H9 (cell line): ENCODE results near the gene DHRS13. TPM values are rescaled to one million over a fixed set of nuclear protein-coding genes. Genes with fewer than 3 reads are reported as not detected.

Experiments used
- DNase-seq: peaks from one replicate; pipeline ENCODE4 v3.0.0-alpha.2; 2017
- H2AFZ ChIP-seq: one replicate; pipeline ENCODE4 v1.6.1; 2013; ENCODE audit warnings: mild to moderate bottlenecking, low read length, control low read depth, moderate library complexity
- H2AK5ac ChIP-seq: 2 replicates; pipeline ENCODE4 v1.6.1; 2013; ENCODE audit warnings: low read length, control low read depth, mixed read lengths; ENCODE audit not compliant: insufficient read length
- H2BK120ac ChIP-seq: one replicate; pipeline ENCODE4 v1.6.1; 2013; ENCODE audit warnings: low read depth, mild to moderate bottlenecking, low read length, control low read depth, inconsistent platforms; ENCODE audit not compliant: poor library complexity, severe bottlenecking
- H2BK12ac ChIP-seq: 2 replicates; pipeline ENCODE4 v1.6.1; 2013; ENCODE audit warnings: low read length, control low read depth, mixed read lengths, low read depth; ENCODE audit not compliant: insufficient read length
- H2BK15ac ChIP-seq: 2 replicates; pipeline ENCODE4 v1.6.1; 2013; ENCODE audit warnings: low read depth, low read length, control low read depth
- H2BK20ac ChIP-seq: one replicate; pipeline ENCODE4 v1.6.1; 2013; ENCODE audit warnings: low read depth, mild to moderate bottlenecking, low read length, control low read depth, inconsistent platforms; ENCODE audit not compliant: poor library complexity, severe bottlenecking
- H2BK5ac ChIP-seq: 2 replicates; pipeline ENCODE4 v1.6.1; 2013; ENCODE audit warnings: low read length, control low read depth, mixed read lengths; ENCODE audit not compliant: insufficient read length
- H3K14ac ChIP-seq: 2 replicates; pipeline ENCODE4 v1.6.1; 2013; ENCODE audit warnings: low read length, control low read depth; ENCODE audit not compliant: insufficient read depth
- H3K18ac ChIP-seq: 2 replicates; pipeline ENCODE4 v1.6.1; 2013; ENCODE audit warnings: low read depth, mild to moderate bottlenecking, mixed read lengths, low read length, control low read depth; ENCODE audit not compliant: insufficient read length
- H3K23ac ChIP-seq: 2 replicates; pipeline ENCODE4 v1.6.1; 2013; ENCODE audit warnings: low read length, control low read depth, mixed read lengths, low read depth; ENCODE audit not compliant: insufficient read length
- H3K23me2 ChIP-seq: 2 replicates; pipeline ENCODE4 v1.6.1; 2013; ENCODE audit warnings: low read depth, mild to moderate bottlenecking, mixed read lengths, low read length, control low read depth; ENCODE audit not compliant: insufficient read length, poor library complexity, severe bottlenecking
- H3K27ac ChIP-seq: 2 replicates; pipeline ENCODE4 v1.5.1; 2013; ENCODE audit warnings: low read length, control low read depth, mixed read lengths, low read depth; ENCODE audit not compliant: insufficient read length
- H3K27me3 ChIP-seq: 2 replicates; pipeline ENCODE4 v1.6.1; 2013; ENCODE audit warnings: low read length, control low read depth, inconsistent platforms; ENCODE audit not compliant: insufficient read depth
- H3K4ac ChIP-seq: 2 replicates; pipeline ENCODE4 v1.6.1; 2013; ENCODE audit warnings: low read depth, mild to moderate bottlenecking, control low read depth, inconsistent platforms, low read length, moderate library complexity
- H3K4me1 ChIP-seq: 2 replicates; pipeline ENCODE4 v1.6.1; 2013; ENCODE audit warnings: low read length, control low read depth, inconsistent platforms; ENCODE audit not compliant: insufficient read depth
- H3K4me2 ChIP-seq: 2 replicates; pipeline ENCODE4 v1.6.1; 2013; ENCODE audit warnings: low read length, control low read depth, mixed read lengths; ENCODE audit not compliant: insufficient read length, insufficient read depth
- H3K56ac ChIP-seq: 2 replicates; pipeline ENCODE4 v1.6.1; 2013; ENCODE audit warnings: low read depth, mild to moderate bottlenecking, mixed read lengths, low read length, control low read depth; ENCODE audit not compliant: insufficient read length
- H3K79me1 ChIP-seq: 2 replicates; pipeline ENCODE4 v1.6.1; 2013; ENCODE audit warnings: low read depth, mild to moderate bottlenecking, moderate library complexity, low read length, control low read depth, inconsistent platforms; ENCODE audit not compliant: insufficient read depth, poor library complexity, severe bottlenecking
- H3K79me2 ChIP-seq: 2 replicates; pipeline ENCODE4 v1.6.1; 2013; ENCODE audit warnings: low read length, control low read depth, inconsistent platforms; ENCODE audit not compliant: insufficient read depth
- H3K9ac ChIP-seq: 2 replicates; pipeline ENCODE4 v1.6.1; 2013; ENCODE audit warnings: low read length, control low read depth, mixed read lengths; ENCODE audit not compliant: insufficient read length; ENCODE audit errors: extremely low read depth
- H3K9me3 ChIP-seq: one replicate; pipeline ENCODE4 v1.6.1; 2013; ENCODE audit warnings: low read depth, low read length, inconsistent platforms; ENCODE audit not compliant: control insufficient read depth
- H3T11ph ChIP-seq: one replicate; pipeline ENCODE4 v1.6.1; 2013; ENCODE audit warnings: mild to moderate bottlenecking, low read length, control low read depth, inconsistent platforms
- H4K20me1 ChIP-seq: one replicate; pipeline ENCODE4 v1.6.1; 2013; ENCODE audit not compliant: control insufficient read depth, insufficient read length, insufficient read depth
- H4K5ac ChIP-seq: 2 replicates; pipeline ENCODE4 v1.6.1; 2013; ENCODE audit warnings: low read depth, mild to moderate bottlenecking, mixed read lengths, low read length, control low read depth; ENCODE audit not compliant: insufficient read length
- H4K8ac ChIP-seq: replicated peaks from 2 replicates; pipeline ENCODE4 v1.6.1; 2013; ENCODE audit warnings: low read length, control low read depth, mixed read lengths, low read depth; ENCODE audit not compliant: insufficient read length
- H4K91ac ChIP-seq: 2 replicates; pipeline ENCODE4 v1.6.1; 2013; ENCODE audit warnings: low read depth, mild to moderate bottlenecking, moderate library complexity, mixed read lengths, low read length, control low read depth; ENCODE audit not compliant: insufficient read length
- H3K27ac Mint-ChIP-seq, 3 experiments: 2 replicates in 2 of 3; 3 replicates in 1 of 3; pipeline ENCODE4 v1.8.0; 2020 to 2021; ENCODE audit warnings: mixed read lengths in 3 of 3, mild to moderate bottlenecking in 1 of 3, moderate library complexity in 1 of 3
- H3K27me3 Mint-ChIP-seq: 2 replicates; pipeline ENCODE4 v1.8.0; 2021; ENCODE audit warnings: low read depth, mild to moderate bottlenecking, moderate library complexity, mixed read lengths
- H3K36me3 Mint-ChIP-seq, 3 experiments: 2 replicates in 2 of 3; 3 replicates in 1 of 3; pipeline ENCODE4 v1.8.0; 2020 to 2021; ENCODE audit warnings: low read depth in 3 of 3, mixed read lengths in 3 of 3; ENCODE audit not compliant: insufficient read depth in 1 of 3
- H3K4me1 Mint-ChIP-seq, 2 experiments: 2 replicates each; pipeline ENCODE4 v1.8.0; 2020; ENCODE audit warnings: mixed read lengths in 2 of 2
- H3K4me3 Mint-ChIP-seq, 2 experiments: 2 replicates in 1 of 2; 3 replicates in 1 of 2; pipeline ENCODE4 v1.8.0; 2020 to 2021; ENCODE audit warnings: mild to moderate bottlenecking in 2 of 2, mixed read lengths in 2 of 2, moderate library complexity in 1 of 2
- H3K9me3 Mint-ChIP-seq, 2 experiments: 2 replicates in 1 of 2; 3 replicates in 1 of 2; pipeline ENCODE4 v1.8.0; 2020; ENCODE audit warnings: mild to moderate bottlenecking in 2 of 2, mixed read lengths in 2 of 2, moderate library complexity in 1 of 2
- WGBS: extraction: QIAGEN DNeasy Blood & Tissue Kit; methylation state at CpG from one replicate; pipeline ENCODE4 v1.1.7; 2013; ENCODE audit warnings: missing lambda C conversion rate, low lambda C conversion rate, mixed read lengths; ENCODE audit not compliant: insufficient read length; ENCODE audit errors: extremely low coverage; 5-methylcytosine and 5-hydroxymethylcytosine counted together
- total RNA-seq: library from RNA; stranded (reverse); gene quantifications from 2 replicates; pipeline ENCODE4 v1.2.1, GENCODE V29; 2021
- TF ChIP-seq, protein P1 (sequence below): fragments of 200-600 bp; sonication (generic); conservative IDR thresholded peaks from 3 replicates; pipeline ENCODE4 v1.8.0; 2021; ENCODE audit warnings: antibody characterized with exemption, mild to moderate bottlenecking

DHRS13 gene
- total RNA-seq, 1 experiment from 2014 or later, result 29.6 TPM

GRCh38 chr17:28863953-28864352 is 38.9 kb downstream of the DHRS13 start:
- H3K18ac ChIP-seq, result no peak overlapping the region
- TF ChIP-seq, protein P1, sequence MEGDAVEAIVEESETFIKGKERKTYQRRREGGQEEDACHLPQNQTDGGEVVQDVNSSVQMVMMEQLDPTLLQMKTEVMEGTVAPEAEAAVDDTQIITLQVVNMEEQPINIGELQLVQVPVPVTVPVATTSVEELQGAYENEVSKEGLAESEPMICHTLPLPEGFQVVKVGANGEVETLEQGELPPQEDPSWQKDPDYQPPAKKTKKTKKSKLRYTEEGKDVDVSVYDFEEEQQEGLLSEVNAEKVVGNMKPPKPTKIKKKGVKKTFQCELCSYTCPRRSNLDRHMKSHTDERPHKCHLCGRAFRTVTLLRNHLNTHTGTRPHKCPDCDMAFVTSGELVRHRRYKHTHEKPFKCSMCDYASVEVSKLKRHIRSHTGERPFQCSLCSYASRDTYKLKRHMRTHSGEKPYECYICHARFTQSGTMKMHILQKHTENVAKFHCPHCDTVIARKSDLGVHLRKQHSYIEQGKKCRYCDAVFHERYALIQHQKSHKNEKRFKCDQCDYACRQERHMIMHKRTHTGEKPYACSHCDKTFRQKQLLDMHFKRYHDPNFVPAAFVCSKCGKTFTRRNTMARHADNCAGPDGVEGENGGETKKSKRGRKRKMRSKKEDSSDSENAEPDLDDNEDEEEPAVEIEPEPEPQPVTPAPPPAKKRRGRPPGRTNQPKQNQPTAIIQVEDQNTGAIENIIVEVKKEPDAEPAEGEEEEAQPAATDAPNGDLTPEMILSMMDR, result no peak
- WGBS, result no CpG with 5 or more reads among the region's 1 CpG

More at GRCh38 chr17:28863953-28864352, 38.9 kb downstream of the DHRS13 start:
- H3K23me2 ChIP-seq, result peaks cover 3% of the 10 kb centered on the region
- no peak overlapping the region for H2BK12ac ChIP-seq
- no peak overlapping the region for H4K8ac ChIP-seq
- H3K27ac Mint-ChIP-seq, result no peak overlapping the region
- no peaks in the 10 kb centered on the region for H3K79me1 ChIP-seq
- H3K4me3 Mint-ChIP-seq, result no peak overlapping the region
- no peak overlapping the region for H2AK5ac ChIP-seq
- no peak overlapping the region for H3K56ac ChIP-seq
- H4K20me1 ChIP-seq, result no peaks in the 10 kb centered on the region
- DNase-seq, result no peak
- no peaks in the 10 kb centered on the region for H3K79me2 ChIP-seq
- peaks cover 6% of the 10 kb centered on the region for H3K27me3 Mint-ChIP-seq
- no peak overlapping the region for H3K4me2 ChIP-seq
- no peak overlapping the region for H3K27ac ChIP-seq
- no peaks in the 10 kb centered on the region for H3K27me3 ChIP-seq
- H2BK120ac ChIP-seq, result no peak overlapping the region
- no peak overlapping the region for H3T11ph ChIP-seq
- H3K9me3 Mint-ChIP-seq, result no peaks in the 10 kb centered on the region
- no peaks in the 10 kb centered on the region for H3K9me3 ChIP-seq
- H3K4ac ChIP-seq, result no peak overlapping the region
- H3K4me1 ChIP-seq, result no peaks in the 10 kb centered on the region; the same call in 1 of the 2 replicates
- H4K5ac ChIP-seq, result no peak overlapping the region
- H2BK20ac ChIP-seq, result no peak overlapping the region
- H3K36me3 Mint-ChIP-seq, result peaks cover 10 to 17% (median 16%) of the 10 kb centered on the region in 3 experiments; a peak in 6 of 7 replicates
- no peak overlapping the region for H2BK15ac ChIP-seq
- H3K14ac ChIP-seq, result no peak overlapping the region
- H4K91ac ChIP-seq, result no peak overlapping the region
- H3K4me1 Mint-ChIP-seq, result peaks cover 14 to 21% of the 10 kb centered on the region in 2 experiments
- no peak overlapping the region for H3K23ac ChIP-seq
- H2BK5ac ChIP-seq, result no peak overlapping the region
- no peak overlapping the region for H3K9ac ChIP-seq
- no peak overlapping the region for H2AFZ ChIP-seq
